GM21737 (cell line): Measurements from ENCODE around the gene PIGL.
"Not testable (repeated sequence)": the region's sequence is repeated elsewhere in the genome, so short reads cannot be mapped to it uniquely, and the experiment has no call there.

Source experiments
- ATAC-seq: cut with Tn5 transposase; IDR thresholded peaks from one replicate; pipeline ENCODE4 v1.9.1; 2021; ENCODE audit warnings: mild to moderate bottlenecking, moderate library complexity; ENCODE audit not compliant: unreplicated experiment

Gene PIGL

DNA sequence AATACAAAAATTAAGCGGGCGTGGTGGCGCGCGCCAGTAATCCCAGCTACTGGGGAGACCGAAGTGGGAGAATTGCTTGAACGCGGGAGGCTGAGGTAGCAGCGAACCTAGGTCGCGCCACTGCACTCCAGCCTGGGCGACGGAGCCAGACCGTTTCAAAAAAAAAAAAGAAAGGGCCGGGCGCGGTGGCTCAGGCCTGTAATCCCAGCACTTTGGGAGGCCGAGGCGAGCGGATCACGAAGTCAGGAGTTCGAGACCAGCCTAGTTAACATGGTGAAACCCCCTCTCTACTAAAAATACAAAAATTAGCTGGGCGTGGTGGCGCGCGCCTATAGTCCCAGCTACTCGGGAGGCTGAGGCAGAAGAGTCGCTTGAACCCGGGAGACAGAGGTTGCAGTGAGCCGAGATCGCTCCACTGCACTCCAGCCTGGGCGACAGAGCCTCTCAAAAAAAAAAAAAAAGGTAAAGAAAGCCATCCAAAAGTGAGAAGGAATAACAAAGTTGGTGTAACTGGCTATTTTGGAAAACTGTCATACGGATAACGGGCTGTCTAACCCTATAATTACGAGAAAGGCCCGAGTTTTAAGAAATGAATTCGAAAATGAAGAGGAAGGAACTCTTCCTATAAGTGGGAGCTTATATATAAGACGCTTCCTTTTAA is 539 bp upstream of the PIGL start:
- not testable (repeated sequence) for ATAC-seq

DNA sequence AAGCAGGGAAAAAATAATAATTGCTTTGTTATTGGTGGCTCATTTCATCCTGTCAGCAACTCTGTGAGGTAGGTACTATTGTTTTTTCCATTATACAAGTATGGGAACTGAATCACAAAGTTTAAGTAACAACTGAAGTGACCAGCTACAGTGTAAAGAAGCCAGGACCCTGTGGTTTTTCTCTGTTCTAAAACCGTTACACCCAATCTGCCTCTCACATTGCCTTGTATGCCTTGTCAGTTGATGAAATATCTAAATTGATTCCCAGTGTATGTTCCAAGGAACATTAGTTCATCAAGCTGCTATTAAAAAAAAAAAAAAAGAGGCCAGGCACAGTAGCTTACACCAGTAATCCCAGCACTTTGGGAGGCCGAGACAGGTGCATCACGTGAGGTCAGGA is 5.4 kb downstream of the PIGL start:
- no peak for ATAC-seq

DNA sequence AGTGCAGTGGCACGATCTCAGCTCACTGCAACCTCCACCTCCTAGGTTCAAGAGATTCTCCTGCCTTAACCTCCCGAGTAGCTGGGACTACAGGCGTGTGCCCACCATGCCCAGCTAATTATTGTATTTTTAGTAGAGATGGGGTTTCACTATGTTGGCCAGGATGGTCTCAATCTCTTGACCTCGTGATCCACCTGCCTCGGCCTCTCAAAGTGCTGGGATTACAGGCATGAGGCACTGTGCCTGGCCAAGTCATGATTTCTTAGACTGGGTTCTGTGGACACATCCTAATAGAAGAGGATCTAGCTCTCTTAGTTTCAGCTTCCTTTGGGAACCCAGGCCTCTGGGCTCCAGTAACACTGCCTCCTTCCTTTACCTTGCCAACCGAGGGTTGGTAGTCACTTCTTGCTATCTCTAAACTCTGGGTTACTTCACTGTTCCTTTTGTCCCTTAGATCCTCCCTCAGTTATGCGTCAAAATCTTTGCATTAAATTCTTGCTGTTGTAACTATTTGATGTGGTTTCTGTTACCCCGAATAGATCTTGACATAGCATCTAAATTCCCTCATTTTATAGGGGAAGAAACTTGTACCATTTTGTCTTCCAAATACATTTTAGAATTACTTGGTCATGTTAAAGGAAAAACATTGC is 13.0 kb downstream of the PIGL start:
- not testable (repeated sequence) for ATAC-seq

GRCh38 chr17:16232391-16232790 is 15.4 kb downstream of the PIGL start:
- no peak for ATAC-seq

DNA sequence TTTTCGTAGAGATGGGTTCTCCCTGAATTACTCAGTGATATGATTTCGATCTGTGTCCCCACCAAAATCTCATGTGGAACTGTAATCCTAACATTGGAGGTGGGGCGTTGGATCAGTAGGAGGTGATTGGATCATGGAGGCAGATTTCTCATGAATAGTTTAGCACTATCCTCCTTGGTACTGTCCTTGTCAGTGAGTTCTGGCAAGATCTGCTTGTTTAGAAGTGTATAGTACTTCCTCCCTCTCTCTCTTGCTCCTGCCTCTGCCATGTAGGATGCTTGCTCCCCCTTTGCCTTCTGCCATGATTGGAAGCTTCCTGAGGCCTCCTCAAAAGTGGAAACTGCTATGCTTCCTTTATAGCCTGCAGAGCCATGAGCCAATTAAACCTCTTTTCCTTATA is 22.9 kb downstream of the PIGL start:
- no peak for ATAC-seq

DNA sequence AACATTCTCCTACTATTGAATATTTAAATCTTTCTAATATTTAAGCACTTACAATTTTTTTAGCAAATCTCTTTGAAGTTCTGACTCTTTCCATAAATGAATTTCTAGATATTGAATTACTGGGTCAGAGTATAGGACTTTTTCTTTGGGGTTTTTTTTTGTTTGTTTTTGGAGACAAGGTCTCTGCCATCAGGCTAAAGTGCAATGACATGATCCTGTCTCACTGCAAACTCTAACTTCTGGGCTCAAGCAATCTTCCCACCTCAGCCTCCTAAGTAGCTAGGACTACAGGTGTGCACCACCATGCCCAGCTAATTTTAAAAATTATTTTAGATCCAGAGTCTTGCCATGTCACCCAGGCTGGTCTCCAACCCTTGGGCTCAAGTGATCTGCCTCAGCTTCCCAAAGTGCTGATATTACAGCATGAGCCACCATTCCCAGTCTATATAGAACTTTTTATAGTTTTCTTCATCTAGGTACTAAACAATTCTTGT is 24.9 kb downstream of the PIGL start:
- no peak for ATAC-seq

GRCh38 chr17:16243385-16243784 is 26.4 kb downstream of the PIGL start:
- no peak for ATAC-seq

DNA sequence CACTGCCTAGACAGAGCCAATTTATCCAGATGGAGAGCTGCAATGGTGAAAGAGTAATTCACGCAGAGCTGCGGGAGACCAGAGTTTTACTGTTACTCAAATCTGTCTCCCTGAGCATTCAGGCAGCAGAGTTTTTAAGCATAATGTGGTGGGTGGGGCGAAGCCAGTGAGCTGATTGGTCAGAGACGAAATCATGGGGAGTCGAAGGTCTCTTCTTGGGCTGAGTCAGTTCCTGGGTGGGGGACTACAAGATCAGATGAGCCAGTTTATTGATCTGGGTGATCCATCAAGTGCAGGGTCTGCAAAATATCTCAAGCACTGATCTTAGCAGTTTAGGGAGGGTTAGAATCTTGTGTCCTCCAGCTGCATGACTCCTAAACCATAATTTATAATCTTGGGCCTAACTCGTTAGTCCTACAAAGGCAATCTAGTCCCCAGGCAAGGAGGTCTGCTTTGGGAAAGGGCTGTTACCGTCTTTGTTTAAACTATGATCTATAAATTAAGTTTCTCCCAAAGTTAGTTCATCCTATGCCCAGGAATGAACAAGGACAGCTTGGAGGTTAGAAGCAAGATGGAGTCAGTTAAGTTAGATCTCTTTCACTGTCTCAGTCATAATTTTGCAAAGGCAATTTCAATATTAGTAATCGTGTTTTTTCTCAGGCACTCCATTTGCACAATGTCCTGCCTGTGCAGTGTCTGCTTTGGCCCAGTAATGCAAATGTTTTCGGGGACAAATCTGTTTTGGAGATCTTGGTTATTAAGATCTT is 27.0 kb downstream of the PIGL start:
- no peak for ATAC-seq

GRCh38 chr17:16247586-16247984 is 30.6 kb downstream of the PIGL start:
- no peak for ATAC-seq

DNA sequence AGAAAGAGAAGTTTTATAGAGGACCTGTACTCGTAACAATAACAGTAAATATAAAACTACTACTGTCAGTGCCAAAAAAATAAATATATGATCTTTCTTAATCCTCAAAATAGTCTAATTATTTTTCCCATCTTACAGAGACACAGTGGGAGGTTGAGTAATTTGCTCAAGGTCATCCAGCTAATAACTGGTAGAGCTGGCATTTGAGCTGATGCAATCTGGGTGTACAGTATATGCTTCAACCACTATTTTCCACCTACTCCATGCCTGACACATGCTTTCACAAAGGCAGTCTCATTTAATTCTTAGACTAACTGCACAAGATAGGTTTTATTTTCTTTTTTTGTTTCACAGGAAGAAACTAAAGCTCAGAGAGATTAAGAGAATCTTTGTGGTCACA is 33.6 kb downstream of the PIGL start:
- no peak for ATAC-seq

DNA sequence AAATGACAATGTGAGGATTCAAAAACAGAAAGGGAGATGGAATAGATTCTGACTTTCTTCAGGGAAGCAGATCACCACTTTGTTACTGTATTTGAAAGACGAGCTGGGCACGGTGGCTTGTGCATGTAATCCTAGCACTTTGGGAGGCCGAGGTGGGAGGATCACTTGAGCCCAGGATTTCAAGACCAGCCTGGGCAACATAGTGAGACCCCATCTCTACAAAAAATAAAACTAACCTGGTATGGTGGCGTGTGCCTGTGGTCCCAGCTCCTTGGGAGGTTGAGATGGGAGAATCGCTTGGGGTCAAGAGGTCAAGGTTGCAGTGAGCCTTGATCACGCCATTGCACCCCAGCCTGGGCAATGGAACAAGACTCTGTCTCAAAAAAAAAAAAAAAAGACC is 34.0 kb downstream of the PIGL start:
- no peak for ATAC-seq

DNA sequence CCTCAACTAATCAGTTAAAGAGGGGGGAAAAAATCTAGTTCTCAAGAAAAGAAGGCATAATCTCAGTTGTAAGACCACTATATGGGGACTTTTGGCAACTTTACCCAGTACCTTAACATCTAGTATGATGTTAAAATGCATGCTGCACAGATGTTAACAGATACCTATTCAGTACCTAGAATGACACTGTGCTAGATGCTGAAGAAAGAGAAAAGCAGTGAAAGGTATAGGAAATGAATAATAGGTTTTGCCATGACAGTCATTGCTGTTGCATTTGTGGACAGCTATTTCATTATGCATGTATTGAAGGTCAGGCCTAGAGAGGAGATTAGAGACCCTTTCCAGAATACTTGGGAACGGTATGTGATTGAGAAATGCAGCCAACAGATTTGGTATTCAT is 34.5 kb downstream of the PIGL start:
- no peak for ATAC-seq

- ATAC-seq = no peak
Measured at GRCh38 chr17:16254773-16255400, 37.9 kb downstream of the PIGL start.

DNA sequence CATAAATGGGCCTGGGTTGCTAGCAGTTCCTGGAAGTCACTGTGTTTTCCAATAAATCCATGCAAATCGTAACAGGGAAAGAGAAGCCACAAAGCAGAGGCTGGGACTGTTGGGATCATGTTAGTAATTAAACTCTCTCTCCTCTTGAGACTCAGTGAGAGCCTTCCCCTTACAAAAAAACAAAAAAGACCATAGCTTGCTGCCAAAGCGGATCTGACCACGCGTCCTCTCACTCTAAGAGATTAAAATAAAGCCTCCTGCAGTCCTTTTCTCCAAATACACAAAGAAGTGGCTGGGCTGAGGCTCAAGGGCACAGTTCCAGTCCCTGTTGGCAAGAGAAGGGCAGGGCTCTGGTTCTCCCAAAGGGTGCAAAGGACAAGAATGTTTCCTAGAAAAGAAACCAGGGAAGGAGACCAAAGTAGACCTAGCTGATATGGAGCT is 38.5 kb downstream of the PIGL start:
- no peak for ATAC-seq

DNA sequence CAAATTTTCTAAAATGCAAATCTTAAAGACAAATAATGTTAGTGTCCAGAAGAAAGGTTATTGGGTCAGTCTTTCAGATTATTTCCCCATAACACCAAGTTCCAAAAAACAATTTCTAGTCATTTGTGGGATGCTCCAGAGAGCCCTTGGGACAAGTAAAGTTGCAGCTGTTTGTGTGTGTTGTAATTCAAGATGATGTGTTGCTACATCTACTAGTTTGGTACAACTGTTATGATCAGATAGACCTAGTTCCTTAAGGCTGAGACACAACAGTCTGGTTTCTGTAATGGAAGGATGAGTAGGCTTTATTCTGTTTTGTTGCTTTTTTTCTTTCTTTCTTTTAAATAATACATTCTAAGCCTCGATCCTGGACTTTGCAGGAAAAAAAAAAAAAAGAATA is 41.9 kb downstream of the PIGL start:
- ATAC-seq = no peak

GRCh38 chr17:16259926-16260325 is 42.9 kb downstream of the PIGL start:
- no peak for ATAC-seq

- no peak for ATAC-seq
Measured at GRCh38 chr17:16261049-16261448, 44.0 kb downstream of the PIGL start.

- no peak for ATAC-seq
Measured at GRCh38 chr17:16262201-16262600, 45.2 kb downstream of the PIGL start.

GRCh38 chr17:16267174-16267573 is 50.2 kb downstream of the PIGL start:
- no peak for ATAC-seq

DNA sequence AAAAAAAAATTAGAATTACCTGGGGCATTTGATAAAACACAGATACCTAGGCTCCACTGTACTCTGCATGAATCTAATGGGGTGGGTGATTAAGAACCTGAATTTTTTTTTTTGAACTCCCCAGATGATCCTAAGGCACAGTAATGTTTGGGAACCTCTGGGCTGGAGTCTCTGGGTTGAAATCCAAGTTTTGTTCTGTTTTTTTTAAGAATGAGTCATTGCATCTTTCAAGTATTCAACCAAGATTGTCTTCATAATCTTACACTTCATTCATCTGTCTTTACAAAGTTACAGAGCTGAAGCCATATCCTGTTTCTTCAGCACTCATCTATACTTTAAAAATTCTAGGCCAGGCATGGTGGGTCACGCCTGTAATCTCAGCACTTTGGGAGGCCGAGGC is 52.6 kb downstream of the PIGL start:
- no peak for ATAC-seq

DNA sequence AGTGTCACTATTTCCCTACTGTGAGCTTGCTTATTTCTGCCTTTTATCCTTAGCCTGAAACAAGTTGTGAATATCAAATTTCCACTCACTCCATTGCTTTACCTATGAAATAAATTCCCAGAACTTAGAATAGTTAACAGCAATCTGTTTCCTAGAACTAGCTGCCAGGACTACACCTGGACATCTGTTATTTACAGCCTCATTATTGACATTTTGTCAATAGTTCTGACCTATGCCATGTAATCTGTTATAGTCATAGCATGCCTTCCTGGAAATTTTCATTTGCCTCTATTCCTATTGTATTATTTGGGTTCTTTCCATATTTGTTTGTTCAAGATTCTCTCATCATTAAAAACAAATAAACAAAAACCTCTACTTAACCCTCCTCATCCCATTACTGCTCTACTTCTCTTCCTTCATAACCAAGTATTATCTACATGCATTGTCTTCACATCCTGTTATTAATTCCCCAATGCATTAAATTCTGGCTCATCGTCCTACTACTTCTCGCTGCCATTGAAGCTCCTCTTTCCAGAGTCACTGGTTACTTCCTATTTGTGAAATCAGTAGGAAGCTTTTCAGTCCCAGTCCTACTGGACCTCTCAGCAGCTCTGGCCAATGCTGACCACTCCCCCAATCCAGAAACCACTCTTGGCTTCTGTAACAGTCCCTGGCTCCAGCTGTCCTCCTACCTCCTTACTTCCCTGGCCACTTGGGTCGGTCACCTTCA is 55.3 kb downstream of the PIGL start:
- no peak for ATAC-seq
